HepG2 (cell line): Measurements from ENCODE around the gene RP2. TPM values are rescaled to one million over a fixed set of nuclear protein-coding genes. Genes with fewer than 3 reads are reported as not detected.

Experiments used
- ATAC-seq: fragments of 200-7000 bp; cut with Tn5 transposase; 3 replicates; pipeline ENCODE4 v1.9.1; 2020; ENCODE audit warnings: mild to moderate bottlenecking, moderate library complexity
- BruUV-seq: library from RNA; stranded (reverse); fragments of 400-500 nt; replicated peaks from 2 replicates; lab custom pipeline; 2021; lab: Mats Ljungman, UMichigan
- CTCF ChIA-PET: fragments of 300-600 bp; formaldehyde crosslinking; extraction: SDS; loops from one replicate; lab custom pipeline; 2021; ENCODE audit warnings: low total read pairs, inconsistent platforms, low intra/inter-chr PET ratio; lab: Yijun Ruan, JAX
- POLR2A ChIA-PET: fragments of 350-600 bp; sonication (Branson Sonifier 250); formaldehyde crosslinking; loops from one replicate; lab custom pipeline; 2020; ENCODE audit warnings: antibody characterized with exemption, inconsistent platforms; lab: Yijun Ruan, JAX
- DNase-seq: peaks from one replicate; pipeline ENCODE4 v3.0.0-alpha.2; 2015; ENCODE audit warnings: low spot score
- FAIRE-seq: peaks from 3 replicates; lab custom pipeline; 2011; peaks lifted over from hg19 to GRCh38; lab: Jason Lieb, UNC
- H2AFZ ChIP-seq: one replicate; pipeline ENCODE4 v1.6.1; 2011; ENCODE audit warnings: low read length, inconsistent platforms
- H3K27ac ChIP-seq: fragments of 300-600 bp; 3 replicates; pipeline ENCODE4 v1.8.0; 2011; ENCODE audit warnings: mixed run types, mild to moderate bottlenecking, mixed read lengths, low read length, inconsistent platforms; ENCODE audit not compliant: insufficient read depth; ENCODE audit errors: extremely low read length
- H3K27me3 ChIP-seq, 2 experiments: fragments of 200-600 bp in 1 of 2; 2 replicates in 1 of 2; 3 replicates in 1 of 2; pipeline versions ENCODE4 v1.6.0 to v1.8.0; 2011; ENCODE audit warnings: low read length in 2 of 2, mild to moderate bottlenecking in 2 of 2, moderate library complexity in 2 of 2, inconsistent platforms in 1 of 2; ENCODE audit not compliant: insufficient read depth in 2 of 2, control insufficient read depth in 1 of 2
- H3K36me3 ChIP-seq, 2 experiments: fragments of 200-600 bp in 1 of 2; replicated peaks in 1 of 2; 2 replicates in 1 of 2; 3 replicates in 1 of 2; pipeline versions ENCODE4 v1.5.1 to v1.8.0; 2011; ENCODE audit warnings: low read length in 2 of 2, inconsistent platforms in 1 of 2; ENCODE audit not compliant: insufficient read depth in 2 of 2, control insufficient read depth in 1 of 2
- H3K4me1 ChIP-seq: 2 replicates; pipeline ENCODE4 v1.5.1; 2012; ENCODE audit warnings: low read length, inconsistent platforms; ENCODE audit not compliant: insufficient read depth
- H3K4me2 ChIP-seq: 2 replicates; pipeline ENCODE4 v1.6.0; 2011; ENCODE audit warnings: low read depth, low read length, inconsistent platforms
- H3K4me3 ChIP-seq, 3 experiments: fragments of 200-600 bp in 1 of 3; sonication (generic), shearing (Covaris generic) in 1 of 3; replicated peaks in 1 of 3; 2 replicates each; pipeline ENCODE4 v1.5.1; 2011 to 2016; ENCODE audit warnings: low read length in 3 of 3, inconsistent platforms in 2 of 3, low read depth in 2 of 3, mild to moderate bottlenecking in 2 of 3, control low read depth in 1 of 3, mixed read lengths in 1 of 3; ENCODE audit not compliant: insufficient read depth in 1 of 3
- H3K79me2 ChIP-seq: one replicate; pipeline ENCODE4 v1.6.1; 2011; ENCODE audit warnings: low read length, inconsistent platforms; ENCODE audit not compliant: insufficient read depth
- H3K9ac ChIP-seq: 2 replicates; pipeline ENCODE4 v1.6.0; 2011; ENCODE audit warnings: mild to moderate bottlenecking, low read depth, low read length, inconsistent platforms; ENCODE audit not compliant: insufficient read depth
- H3K9me3 ChIP-seq: 2 replicates; pipeline ENCODE4 v1.5.1; 2012; ENCODE audit warnings: mild to moderate bottlenecking, low read length
- H4K20me1 ChIP-seq: 2 replicates; pipeline ENCODE4 v1.6.0; 2011; ENCODE audit warnings: inconsistent platforms, mild to moderate bottlenecking, low read length, moderate library complexity; ENCODE audit not compliant: insufficient read depth
- CENPX ChIP-seq: sonication (generic); formaldehyde crosslinking; IDR thresholded peaks from 2 replicates; pipeline ENCODE4 v1.9.0; 2021; ENCODE audit warnings: mild to moderate bottlenecking, missing genetic modification reagents, moderate library complexity
- HMG20A ChIP-seq: IDR thresholded peaks from 2 replicates; pipeline ENCODE4 v1.6.1; 2016; ENCODE audit warnings: borderline replicate concordance
- HOXA5 ChIP-seq: sonication (generic); formaldehyde crosslinking; IDR thresholded peaks from 2 replicates; pipeline ENCODE4 v1.4.0; 2020; ENCODE audit warnings: missing genetic modification reagents
- RFX5 ChIP-seq: IDR thresholded peaks from 2 replicates; pipeline ENCODE4 v1.6.1; 2011; ENCODE audit warnings: low read depth, low read length, improper control_type of control experiment
- RNF2 ChIP-seq: fragments of 450-650 bp; conservative IDR thresholded peaks from 2 replicates; pipeline ENCODE4 v1.6.1; 2016; ENCODE audit warnings: low read depth
- SNAPC2 ChIP-seq: sonication (generic); formaldehyde crosslinking; IDR thresholded peaks from 2 replicates; pipeline ENCODE4 v1.8.1; 2022; ENCODE audit warnings: mild to moderate bottlenecking, missing genetic modification reagents
- ZFP37 ChIP-seq: sonication (generic); formaldehyde crosslinking; IDR thresholded peaks from 2 replicates; pipeline ENCODE4 v1.4.0; 2020; ENCODE audit warnings: missing genetic modification reagents, borderline replicate concordance
- ZNF296 ChIP-seq: sonication (generic); formaldehyde crosslinking; conservative IDR thresholded peaks from 2 replicates; pipeline ENCODE4 v1.5.0; 2020; ENCODE audit warnings: mild to moderate bottlenecking, missing genetic modification reagents
- ZNF430 ChIP-seq: sonication (generic); formaldehyde crosslinking; IDR thresholded peaks from 2 replicates; pipeline ENCODE4 v1.9.0; 2021; ENCODE audit warnings: mild to moderate bottlenecking, missing genetic modification reagents
- ZNF432 ChIP-seq: sonication (generic); formaldehyde crosslinking; IDR thresholded peaks from 2 replicates; pipeline ENCODE4 v1.5.0; 2020; ENCODE audit warnings: missing genetic modification reagents, mild to moderate bottlenecking, borderline replicate concordance
- WGBS: methylation state at CpG from one replicate; pipeline ENCODE4 v1.1.6; 2017; ENCODE audit warnings: low lambda C conversion rate; 5-methylcytosine and 5-hydroxymethylcytosine counted together
- in situ Hi-C: cut with HindIII; loops from 2 replicates; pipeline ENCODE4 v1.10.0; 2017; ENCODE audit warnings: low pct_unique_long_range_greater_than_20kb; ENCODE audit not compliant: extremely low pct_ligation_motif_present
- intact Hi-C: fragments of 100-400 bp; cut with micrococcal nuclease; formaldehyde crosslinking; loops from one replicate; pipeline ENCODE4 v1.10.0; 2022; ENCODE audit not compliant: unreplicated experiment
- polyA plus RNA-seq, 8 experiments: library from polyadenylated mRNA; depleted of rRNA in 3 of 8; stranded (reverse) in 7 of 8; unstranded in 1 of 8; fragments of >200 nt; fragmentation: Illumina TruSeq in 4 of 8; extraction: Trizol in 4 of 8; gene quantifications; 2 replicates each; pipeline versions ENCODE4 v1.2.1 to v1.2.3, GENCODE V29; 2011 to 2016; ENCODE audit warnings: low read depth in 4 of 8, missing spikeins in 1 of 8, mixed read lengths in 1 of 8; ENCODE audit not compliant: insufficient read depth in 1 of 8
- total RNA-seq, 5 experiments: library from RNA; depleted of rRNA; stranded (reverse); fragments of >200 nt; fragmentation: Illumina TruSeq; extraction: Trizol; gene quantifications; 2 replicates each; pipeline ENCODE4 v1.2.3, GENCODE V29; 2016; ENCODE audit warnings: low read depth in 1 of 5
- TF ChIP-seq, protein P1 (sequence below): sonication (generic); formaldehyde crosslinking; IDR thresholded peaks from 2 replicates; pipeline ENCODE4 v1.4.0; 2020; ENCODE audit warnings: low read depth, mild to moderate bottlenecking, missing genetic modification reagents
- TF ChIP-seq, protein P2 (sequence below): sonication (generic); formaldehyde crosslinking; IDR thresholded peaks from 2 replicates; pipeline ENCODE4 v1.4.0; 2020; ENCODE audit warnings: missing genetic modification reagents, borderline replicate concordance
- TF ChIP-seq, protein P3 (sequence below): sonication (generic); formaldehyde crosslinking; IDR thresholded peaks from 2 replicates; pipeline ENCODE4 v1.4.0; 2020; ENCODE audit warnings: low read depth, missing genetic modification reagents
- TF ChIP-seq, protein P4 (sequence below): sonication (generic); formaldehyde crosslinking; IDR thresholded peaks from 2 replicates; pipeline ENCODE4 v1.5.0; 2020; ENCODE audit warnings: mild to moderate bottlenecking, missing genetic modification reagents, borderline replicate concordance

Gene RP2
- total and polyA plus RNA-seq, 2 of the 13 experiments (the other 11 are each of a cell fraction or from before 2014, with no cell fraction given), result 5.0 to 9.9 TPM

DNA sequence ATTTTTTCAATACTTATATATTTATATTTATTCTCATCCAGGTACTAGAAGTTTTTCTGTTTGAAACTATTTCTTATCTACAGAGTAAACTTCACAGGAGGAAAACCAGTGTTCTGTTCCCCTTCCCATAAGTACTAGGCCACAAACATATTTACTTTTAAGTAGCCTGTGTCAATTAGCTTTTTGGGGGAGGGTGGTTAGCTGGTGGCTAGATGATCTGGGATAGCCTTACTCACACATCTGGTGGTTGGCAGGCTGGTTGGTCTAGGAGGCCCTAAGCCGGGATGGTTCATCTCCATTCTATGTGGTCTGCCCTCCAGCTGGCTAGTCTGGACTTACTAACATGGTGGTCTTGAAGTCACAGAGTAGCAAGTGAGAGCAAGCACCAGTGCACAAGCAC lies 81.6 kb downstream of the RP2 start:
- CTCF ChIA-PET, result no interaction called here
- 0% methylated on average over 1 of the region's 1 CpG for WGBS
- TF ChIP-seq, protein P1, sequence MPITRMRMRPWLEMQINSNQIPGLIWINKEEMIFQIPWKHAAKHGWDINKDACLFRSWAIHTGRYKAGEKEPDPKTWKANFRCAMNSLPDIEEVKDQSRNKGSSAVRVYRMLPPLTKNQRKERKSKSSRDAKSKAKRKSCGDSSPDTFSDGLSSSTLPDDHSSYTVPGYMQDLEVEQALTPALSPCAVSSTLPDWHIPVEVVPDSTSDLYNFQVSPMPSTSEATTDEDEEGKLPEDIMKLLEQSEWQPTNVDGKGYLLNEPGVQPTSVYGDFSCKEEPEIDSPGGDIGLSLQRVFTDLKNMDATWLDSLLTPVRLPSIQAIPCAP (CRISPR knock-in tag), result no peak
- no peak for TF ChIP-seq HOXA5 (CRISPR knock-in tag)
- no peak for TF ChIP-seq CENPX (CRISPR knock-in tag)
- no peak for TF ChIP-seq RNF2
- no peak for TF ChIP-seq RFX5
- no peak for TF ChIP-seq ZNF432 (CRISPR knock-in tag)
- TF ChIP-seq, protein P2, sequence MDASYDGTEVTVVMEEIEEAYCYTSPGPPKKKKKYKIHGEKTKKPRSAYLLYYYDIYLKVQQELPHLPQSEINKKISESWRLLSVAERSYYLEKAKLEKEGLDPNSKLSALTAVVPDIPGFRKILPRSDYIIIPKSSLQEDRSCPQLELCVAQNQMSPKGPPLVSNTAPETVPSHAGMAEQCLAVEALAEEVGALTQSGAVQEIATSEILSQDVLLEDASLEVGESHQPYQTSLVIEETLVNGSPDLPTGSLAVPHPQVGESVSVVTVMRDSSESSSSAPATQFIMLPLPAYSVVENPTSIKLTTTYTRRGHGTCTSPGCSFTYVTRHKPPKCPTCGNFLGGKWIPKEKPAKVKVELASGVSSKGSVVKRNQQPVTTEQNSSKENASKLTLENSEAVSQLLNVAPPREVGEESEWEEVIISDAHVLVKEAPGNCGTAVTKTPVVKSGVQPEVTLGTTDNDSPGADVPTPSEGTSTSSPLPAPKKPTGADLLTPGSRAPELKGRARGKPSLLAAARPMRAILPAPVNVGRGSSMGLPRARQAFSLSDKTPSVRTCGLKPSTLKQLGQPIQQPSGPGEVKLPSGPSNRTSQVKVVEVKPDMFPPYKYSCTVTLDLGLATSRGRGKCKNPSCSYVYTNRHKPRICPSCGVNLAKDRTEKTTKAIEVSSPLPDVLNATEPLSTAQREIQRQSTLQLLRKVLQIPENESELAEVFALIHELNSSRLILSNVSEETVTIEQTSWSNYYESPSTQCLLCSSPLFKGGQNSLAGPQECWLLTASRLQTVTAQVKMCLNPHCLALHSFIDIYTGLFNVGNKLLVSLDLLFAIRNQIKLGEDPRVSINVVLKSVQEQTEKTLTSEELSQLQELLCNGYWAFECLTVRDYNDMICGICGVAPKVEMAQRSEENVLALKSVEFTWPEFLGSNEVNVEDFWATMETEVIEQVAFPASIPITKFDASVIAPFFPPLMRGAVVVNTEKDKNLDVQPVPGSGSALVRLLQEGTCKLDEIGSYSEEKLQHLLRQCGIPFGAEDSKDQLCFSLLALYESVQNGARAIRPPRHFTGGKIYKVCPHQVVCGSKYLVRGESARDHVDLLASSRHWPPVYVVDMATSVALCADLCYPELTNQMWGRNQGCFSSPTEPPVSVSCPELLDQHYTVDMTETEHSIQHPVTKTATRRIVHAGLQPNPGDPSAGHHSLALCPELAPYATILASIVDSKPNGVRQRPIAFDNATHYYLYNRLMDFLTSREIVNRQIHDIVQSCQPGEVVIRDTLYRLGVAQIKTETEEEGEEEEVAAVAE (CRISPR knock-in tag), result no peak
- no peak for TF ChIP-seq ZNF296
- TF ChIP-seq, protein P3, sequence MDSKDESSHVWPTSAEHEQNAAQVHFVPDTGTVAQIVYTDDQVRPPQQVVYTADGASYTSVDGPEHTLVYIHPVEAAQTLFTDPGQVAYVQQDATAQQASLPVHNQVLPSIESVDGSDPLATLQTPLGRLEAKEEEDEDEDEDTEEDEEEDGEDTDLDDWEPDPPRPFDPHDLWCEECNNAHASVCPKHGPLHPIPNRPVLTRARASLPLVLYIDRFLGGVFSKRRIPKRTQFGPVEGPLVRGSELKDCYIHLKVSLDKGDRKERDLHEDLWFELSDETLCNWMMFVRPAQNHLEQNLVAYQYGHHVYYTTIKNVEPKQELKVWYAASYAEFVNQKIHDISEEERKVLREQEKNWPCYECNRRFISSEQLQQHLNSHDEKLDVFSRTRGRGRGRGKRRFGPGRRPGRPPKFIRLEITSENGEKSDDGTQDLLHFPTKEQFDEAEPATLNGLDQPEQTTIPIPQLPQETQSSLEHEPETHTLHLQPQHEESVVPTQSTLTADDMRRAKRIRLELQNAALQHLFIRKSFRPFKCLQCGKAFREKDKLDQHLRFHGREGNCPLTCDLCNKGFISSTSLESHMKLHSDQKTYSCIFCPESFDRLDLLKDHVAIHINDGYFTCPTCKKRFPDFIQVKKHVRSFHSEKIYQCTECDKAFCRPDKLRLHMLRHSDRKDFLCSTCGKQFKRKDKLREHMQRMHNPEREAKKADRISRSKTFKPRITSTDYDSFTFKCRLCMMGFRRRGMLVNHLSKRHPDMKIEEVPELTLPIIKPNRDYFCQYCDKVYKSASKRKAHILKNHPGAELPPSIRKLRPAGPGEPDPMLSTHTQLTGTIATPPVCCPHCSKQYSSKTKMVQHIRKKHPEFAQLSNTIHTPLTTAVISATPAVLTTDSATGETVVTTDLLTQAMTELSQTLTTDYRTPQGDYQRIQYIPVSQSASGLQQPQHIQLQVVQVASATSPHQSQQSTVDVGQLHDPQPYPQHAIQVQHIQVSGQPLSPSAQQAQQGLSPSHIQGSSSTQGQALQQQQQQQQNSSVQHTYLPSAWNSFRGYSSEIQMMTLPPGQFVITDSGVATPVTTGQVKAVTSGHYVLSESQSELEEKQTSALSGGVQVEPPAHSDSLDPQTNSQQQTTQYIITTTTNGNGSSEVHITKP (CRISPR knock-in tag), result no peak
- TF ChIP-seq ZFP37, result no peak
- no peak for TF ChIP-seq ZNF430 (CRISPR knock-in tag)
- peak; percentile 25; the same call in 1 of the 2 replicates for TF ChIP-seq HMG20A (CRISPR knock-in tag)
- TF ChIP-seq SNAPC2 (CRISPR knock-in tag), result no peak
- TF ChIP-seq, protein P4, sequence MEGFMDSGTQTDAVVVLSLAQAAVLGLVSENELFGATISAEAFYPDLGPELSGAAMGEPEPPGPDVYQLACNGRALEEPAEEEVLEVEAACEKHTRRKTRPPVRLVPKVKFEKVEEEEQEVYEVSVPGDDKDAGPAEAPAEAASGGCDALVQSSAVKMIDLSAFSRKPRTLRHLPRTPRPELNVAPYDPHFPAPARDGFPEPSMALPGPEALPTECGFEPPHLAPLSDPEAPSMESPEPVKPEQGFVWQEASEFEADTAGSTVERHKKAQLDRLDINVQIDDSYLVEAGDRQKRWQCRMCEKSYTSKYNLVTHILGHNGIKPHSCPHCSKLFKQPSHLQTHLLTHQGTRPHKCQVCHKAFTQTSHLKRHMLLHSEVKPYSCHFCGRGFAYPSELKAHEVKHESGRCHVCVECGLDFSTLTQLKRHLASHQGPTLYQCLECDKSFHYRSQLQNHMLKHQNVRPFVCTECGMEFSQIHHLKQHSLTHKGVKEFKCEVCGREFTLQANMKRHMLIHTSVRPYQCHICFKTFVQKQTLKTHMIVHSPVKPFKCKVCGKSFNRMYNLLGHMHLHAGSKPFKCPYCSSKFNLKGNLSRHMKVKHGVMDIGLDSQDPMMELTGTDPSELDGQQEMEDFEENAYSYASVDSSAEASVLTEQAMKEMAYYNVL, result no peak

More for the DNA sequence above, 81.6 kb downstream of the RP2 start:
- Histone ChIP-seq H3K9me3 (no peaks in the 10 kb centered on the region), H3K4me2 (peak overlapping the region; percentile 30), H2AFZ (no peak overlapping the region), H3K4me3 (no peak overlapping the region), H3K27ac (no peak overlapping the region), H3K79me2 (peaks cover 93% of the 10 kb centered on the region), H3K27me3 (no peaks in the 10 kb centered on the region), H4K20me1 (peaks cover 6% of the 10 kb centered on the region), H3K36me3 (no peaks in the 10 kb centered on the region), H3K4me1 (peaks cover 57% of the 10 kb centered on the region), H3K9ac (no peak overlapping the region)
- POLR2A ChIA-PET, result interaction anchor here (1.1 kb wide), 1 partner anchor 162 kb away, joined by 4 read pairs; no protein-coding TSS in a partner anchor
- ATAC-seq, result peak; percentile 79
- DNase-seq, result peak; percentile 67
- in situ Hi-C loops, result no loop called here
- intact Hi-C loops, result no loop called here
- BruUV-seq, result no TSS peak
- peak; percentile 56 for FAIRE-seq
